Kidney (tissue), 14 donors: ENCODE results near the gene RPS6KA2. TPM values are rescaled to one million over a fixed set of nuclear protein-coding genes. Genes with fewer than 3 reads are reported as not detected.
A peak's percentile ranks its signal among the peaks of the same experiment; 100 is the strongest.

Experiments
- DNase-seq, 5 donors: peaks; one replicate each; pipeline ENCODE4 v3.0.0-alpha.2; 2013 to 2020
- FAIRE-seq: peaks from 2 replicates; lab custom pipeline; 2012; peaks lifted over from hg19 to GRCh38; lab: Jason Lieb, UNC
- H3K27ac ChIP-seq, 2 donors: one replicate each; pipeline ENCODE4 v1.7.0; 2013; ENCODE audit warnings: low read depth in 2 of 2, low read length in 2 of 2, inconsistent platforms in 1 of 2
- H3K27me3 ChIP-seq: one replicate; pipeline ENCODE4 v1.7.1; 2013; ENCODE audit warnings: low read length, inconsistent platforms; ENCODE audit not compliant: control insufficient read depth, insufficient read depth
- H3K36me3 ChIP-seq, 3 donors: one replicate each; pipeline versions ENCODE4 v1.7.0 to v1.7.1; 2013; ENCODE audit warnings: low read length in 3 of 3, control low read depth in 1 of 3, inconsistent platforms in 1 of 3; ENCODE audit not compliant: insufficient read depth in 3 of 3, control insufficient read depth in 2 of 3
- H3K4me1 ChIP-seq, 3 donors: one replicate each; pipeline versions ENCODE4 v1.7.0 to v1.7.1; 2013; ENCODE audit warnings: low read length in 3 of 3, inconsistent platforms in 1 of 3, low read depth in 1 of 3; ENCODE audit not compliant: control insufficient read depth in 2 of 3, insufficient read depth in 2 of 3
- H3K4me3 ChIP-seq, 3 donors: one replicate each; pipeline versions ENCODE4 v1.7.0 to v1.8.1; 2013; ENCODE audit warnings: low read length in 3 of 3, control low read depth in 1 of 3, inconsistent platforms in 1 of 3
- H3K9ac ChIP-seq, 3 donors: one replicate each; pipeline versions ENCODE4 v1.7.0 to v1.7.1; 2013; ENCODE audit warnings: low read length in 3 of 3, control low read depth in 1 of 3, inconsistent platforms in 1 of 3
- H3K9me3 ChIP-seq, 3 donors: one replicate each; pipeline versions ENCODE4 v1.7.0 to v1.7.1; 2013; ENCODE audit warnings: low read length in 3 of 3, control low read depth in 1 of 3, inconsistent platforms in 1 of 3; ENCODE audit not compliant: control insufficient read depth in 2 of 3, insufficient read depth in 1 of 3
- CTCF ChIP-seq: IDR thresholded peaks from 3 replicates; pipeline ENCODE4 v1.5.1; 2012; ENCODE audit warnings: mild to moderate bottlenecking, moderate library complexity, borderline replicate concordance; ENCODE audit not compliant: insufficient read depth; ENCODE audit errors: extremely low read depth
- intact Hi-C: fragments of 100-400 bp; cut with DNase I; formaldehyde crosslinking; loops from one replicate; pipeline ENCODE4 v1.11.1; 2022
- polyA plus RNA-seq: library from polyadenylated mRNA; stranded (reverse); fragments of 350-450 nt; fragmentation: Illumina TruSeq; extraction: RNeasy Lipid Tissue Mini Kit (QIAGEN cat#74804); gene quantifications from one replicate; pipeline ENCODE4 v1.2.3, GENCODE V29; 2014; ENCODE audit warnings: low read depth, low replicate concordance; ENCODE audit not compliant: insufficient read depth
- total RNA-seq: library from RNA; stranded (reverse); fragmentation: NEBNext Ultra II Directional; extraction: Animal tissue kit (Norgen Biotek cat#: 25700); gene quantifications from one replicate; pipeline ENCODE4 v1.2.1, GENCODE V29; 2021
- donor health status: control.
- donor health status: control.
- donor health status: control.
- donor health status: control.
- donor health status: control.
- donor health status: DM: yes; HTN: yes; CAD: no.
- donor health status: Normal renal cell carcinoma (clear cell type).

Gene RPS6KA2
- total and polyA plus RNA-seq, 2 donors from 2014 or later = 12.3 to 61.2 TPM

GRCh38 chr6:166657531-166657930 is 30.5 kb upstream of the RPS6KA2 start:
- Histone ChIP-seq H3K4me1 (no peaks in the 10 kb centered on the region), H3K27ac (no peak overlapping the region), H3K9me3 (no peaks in the 10 kb centered on the region), H3K36me3 (no peaks in the 10 kb centered on the region), H3K27me3 (peaks cover 3% of the 10 kb centered on the region), H3K4me3 (no peak overlapping the region), H3K9ac (no peak overlapping the region)
- intact Hi-C loops = no loop called here
- TF ChIP-seq CTCF = no peak
- FAIRE-seq = no peak
- DNase-seq = no peak

GRCh38 chr6:166656230-166657151 is 29.4 kb upstream of the RPS6KA2 start:
- no peak for TF ChIP-seq CTCF
- DNase-seq (peak in 1 of 5 donors; percentile 52), FAIRE-seq (no peak)
- no peaks in the 10 kb centered on the region for H3K4me1 ChIP-seq
- H3K4me3 ChIP-seq = no peak overlapping the region
- H3K27ac ChIP-seq = no peak overlapping the region
- intact Hi-C loops = no loop called here
- H3K36me3 ChIP-seq = no peaks in the 10 kb centered on the region
- H3K9me3 ChIP-seq = no peaks in the 10 kb centered on the region
- H3K9ac ChIP-seq = no peak overlapping the region
- H3K27me3 ChIP-seq = peaks cover 3% of the 10 kb centered on the region

- Histone ChIP-seq H3K4me1 (no peaks in the 10 kb centered on the region), H3K4me3 (no peak overlapping the region), H3K9me3 (no peaks in the 10 kb centered on the region), H3K36me3 (no peaks in the 10 kb centered on the region), H3K9ac (no peak overlapping the region), H3K27me3 (peaks cover 3% of the 10 kb centered on the region), H3K27ac (no peak overlapping the region)
- no peak for FAIRE-seq
- no peak for DNase-seq
- no peak for TF ChIP-seq CTCF
- intact Hi-C loops = no loop called here
Observed at GRCh38 chr6:166655713-166656229, 28.7 kb upstream of the RPS6KA2 start.
